Stimulated activated naive CD8-positive, alpha-beta T cell treated with anti-CD3 and anti-CD28 coated beads, Interleukin-15, Interleukin-2, amounts not matched to agents 100 U/mL and 50 U/mL, for 24 hours (primary cell): ENCODE results near the gene PLCB1.

Source experiments
- ATAC-seq: fragments of 150-1000 bp; cut with Tn5 transposase; one replicate; pipeline ENCODE4 v1.10.0; 2021
- DNase-seq: peaks from one replicate; pipeline ENCODE4 v3.0.0; 2021

The PLCB1 gene

DNA sequence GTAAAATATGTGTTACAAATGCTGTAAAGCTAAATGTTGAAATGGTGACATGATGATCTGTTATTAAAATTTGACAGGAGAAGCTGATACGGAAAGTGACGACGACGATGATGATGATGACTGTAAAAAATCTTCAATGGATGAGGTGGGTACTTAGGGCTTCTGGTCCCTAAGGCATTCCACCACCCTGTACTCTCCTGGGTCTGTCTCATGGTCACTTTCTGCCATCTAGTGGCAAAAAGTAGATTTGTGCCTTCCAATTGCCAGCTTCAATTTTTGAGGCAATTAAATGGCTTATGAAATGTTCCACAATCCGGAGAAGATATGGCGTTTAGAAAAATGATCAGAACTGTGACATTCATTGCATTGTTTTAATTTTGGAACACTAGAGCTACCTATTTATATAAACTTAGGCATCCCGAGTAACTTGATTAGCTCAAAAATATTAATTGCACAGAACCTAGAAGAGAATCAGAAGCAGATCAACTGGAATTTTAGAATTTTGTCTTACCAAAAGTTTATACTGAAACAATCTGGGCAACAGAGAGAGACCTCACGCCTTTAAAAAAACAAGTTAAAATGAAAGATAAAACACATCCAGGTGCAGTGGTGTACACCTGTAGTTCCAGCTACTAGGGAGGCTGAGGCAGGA, 590.3 kb downstream of the PLCB1 start:
- ATAC-seq = peak; percentile 55
- peak; percentile 24 for DNase-seq

DNA sequence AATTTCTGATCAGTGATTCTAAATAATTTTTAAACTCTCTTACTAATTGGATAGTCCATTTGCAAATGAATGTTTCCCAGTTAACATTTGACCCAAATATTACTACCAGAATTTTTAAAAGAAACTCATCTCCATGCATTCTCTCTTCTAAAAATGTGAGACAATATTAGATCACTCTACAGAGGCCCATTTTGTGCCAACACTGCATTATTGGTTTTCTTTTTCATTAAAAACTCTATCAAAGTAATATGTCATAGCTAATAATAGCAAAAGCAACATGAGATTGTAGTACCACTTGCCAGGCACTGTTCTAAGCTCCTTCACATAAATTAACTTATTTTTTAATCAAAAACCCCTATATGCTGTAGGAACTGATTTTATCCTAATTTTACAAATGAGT, 591.2 kb downstream of the PLCB1 start:
- no peak for ATAC-seq
- DNase-seq = no peak

DNA sequence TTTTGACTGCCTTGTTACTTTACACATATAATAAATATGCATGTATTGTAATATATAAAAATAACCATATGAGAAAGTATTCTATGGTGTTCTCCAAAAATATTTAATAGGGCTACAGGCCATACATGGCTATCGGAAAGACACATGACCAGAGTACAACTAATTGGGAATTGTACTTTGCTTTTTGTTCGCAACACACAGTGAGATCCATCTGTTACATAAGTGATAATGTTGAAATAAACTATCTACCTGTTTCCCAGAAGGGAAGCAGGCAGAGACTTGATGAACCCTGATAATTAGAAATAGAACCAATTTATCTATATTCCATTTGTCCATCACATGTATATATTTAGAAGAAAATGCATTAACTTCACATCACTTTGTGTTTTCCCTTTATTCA, 592.8 kb downstream of the PLCB1 start:
- DNase-seq (no peak), ATAC-seq (no peak)

DNA sequence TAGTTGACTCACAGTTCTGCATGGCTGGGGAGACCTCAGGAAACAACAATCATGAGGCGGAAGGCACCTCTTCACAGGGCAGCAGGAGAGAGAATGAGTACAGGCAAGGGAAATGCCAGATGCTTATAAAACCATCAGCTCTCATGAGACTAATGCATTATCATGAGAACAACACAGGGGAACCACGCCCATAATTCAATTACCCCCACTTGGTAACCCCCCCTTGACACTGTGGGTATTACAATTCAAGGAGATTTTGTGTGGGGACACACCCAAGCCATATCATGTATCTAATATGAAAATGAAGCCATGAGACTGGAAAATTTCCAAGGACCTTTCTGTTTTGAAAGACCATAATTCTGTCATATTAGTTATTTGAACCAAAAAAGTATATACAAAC, 594.4 kb downstream of the PLCB1 start:
- DNase-seq (no peak), ATAC-seq (no peak)

DNA sequence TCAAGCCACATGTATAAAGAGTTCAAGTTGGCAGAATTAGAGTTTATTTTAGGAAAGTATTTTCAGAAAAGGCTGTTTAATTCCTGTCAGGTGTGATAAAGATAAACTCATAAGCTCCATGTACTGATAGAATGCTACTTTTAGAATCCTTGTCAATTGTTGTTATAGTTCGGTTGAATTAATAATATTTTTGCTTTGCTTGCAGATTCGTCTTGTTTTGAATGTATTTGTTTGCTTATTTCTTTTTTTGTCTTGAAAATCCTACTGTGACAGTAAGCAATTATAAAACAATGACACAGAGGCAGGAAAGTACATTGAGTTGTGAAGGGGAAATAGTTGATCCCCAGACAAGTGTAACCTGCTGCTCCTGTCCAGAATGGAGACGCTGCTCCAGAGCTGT, 602.9 kb downstream of the PLCB1 start:
- DNase-seq (no peak), ATAC-seq (no peak)

DNA sequence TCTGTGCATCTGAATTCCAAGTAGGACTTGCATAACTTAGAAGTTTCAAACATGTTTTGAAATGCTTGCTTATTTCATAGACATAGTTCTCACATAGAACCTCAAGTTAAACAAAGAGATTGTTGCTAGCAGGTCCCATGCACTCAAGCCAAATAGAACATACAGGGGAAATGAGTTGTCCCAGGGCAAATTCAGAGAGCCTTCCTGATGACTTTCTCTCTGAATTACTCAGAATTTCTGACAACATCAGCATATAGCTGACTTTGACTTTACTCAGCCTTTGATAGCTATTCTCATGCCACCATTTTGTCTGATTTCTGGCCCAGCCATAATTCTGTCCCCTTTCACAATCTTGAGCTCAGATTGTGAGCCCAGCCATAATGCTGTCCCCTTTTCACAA, 603.6 kb downstream of the PLCB1 start:
- DNase-seq (no peak), ATAC-seq (no peak)

DNA sequence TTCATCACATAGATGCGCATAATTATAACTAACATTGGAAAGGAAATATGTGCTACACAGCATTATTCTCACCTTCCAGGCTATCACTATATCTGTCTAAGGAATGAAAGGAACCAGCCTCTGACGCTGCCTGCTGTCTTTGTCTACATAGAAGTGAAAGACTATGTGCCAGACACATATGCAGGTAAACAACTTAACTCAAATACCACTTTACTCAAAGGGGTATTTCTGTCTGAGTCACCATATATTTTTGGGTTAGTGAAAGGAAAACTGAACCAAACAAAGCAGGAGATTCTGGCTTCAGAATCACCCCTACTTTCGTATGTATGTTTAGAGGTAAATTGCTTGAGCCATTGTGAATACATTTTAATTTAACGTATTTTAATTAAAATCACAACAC, 608.2 kb downstream of the PLCB1 start:
- DNase-seq (no peak), ATAC-seq (peak; percentile 46)

DNA sequence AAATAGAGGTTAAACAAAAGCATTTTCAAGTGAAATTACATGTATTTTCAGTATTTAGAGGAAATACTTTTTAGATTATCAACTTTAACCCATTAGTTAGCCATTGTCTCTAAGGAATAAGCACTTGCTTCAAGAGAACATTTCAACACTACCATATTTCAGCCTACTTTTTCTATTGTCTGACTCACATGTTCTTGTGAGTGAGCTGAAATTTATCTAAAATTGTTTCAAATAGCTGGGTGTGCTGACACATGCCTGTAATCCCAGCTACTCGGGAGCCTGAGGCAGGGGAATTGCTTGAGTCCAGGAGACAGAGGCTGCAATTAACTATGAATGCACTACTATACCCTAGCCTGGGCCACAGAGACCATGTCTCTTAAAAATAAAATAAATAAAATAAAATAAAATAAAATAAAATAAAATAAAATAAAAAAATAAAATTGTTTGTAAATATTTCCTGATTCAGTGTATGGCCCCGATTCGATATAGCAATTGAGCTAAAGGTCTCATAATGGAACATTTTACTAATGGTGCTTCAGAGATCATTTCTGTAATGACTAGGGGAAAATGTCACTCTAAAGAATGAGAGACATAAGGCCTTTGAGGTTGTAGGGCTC, 612.3 kb downstream of the PLCB1 start:
- DNase-seq (no peak), ATAC-seq (no peak)

DNA sequence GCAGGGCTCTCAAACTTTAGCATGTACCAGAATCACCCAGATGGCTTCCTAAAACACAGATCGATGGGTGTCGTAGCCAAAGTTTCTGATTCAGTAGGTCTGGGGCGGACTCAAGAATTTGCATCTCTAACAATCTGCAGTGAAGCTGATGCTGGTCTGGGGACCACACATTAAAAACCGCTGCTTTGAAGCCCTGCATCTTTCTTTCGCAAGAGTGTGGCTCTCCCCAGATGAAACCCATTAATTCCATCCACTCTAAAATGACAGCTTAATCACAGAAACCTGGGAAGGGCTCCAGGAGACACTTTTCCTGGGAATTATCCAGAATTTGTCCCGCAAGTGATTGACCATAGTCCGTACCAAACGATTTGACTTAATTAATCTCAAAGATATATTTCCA, 617.0 kb downstream of the PLCB1 start:
- ATAC-seq (no peak), DNase-seq (no peak)

DNA sequence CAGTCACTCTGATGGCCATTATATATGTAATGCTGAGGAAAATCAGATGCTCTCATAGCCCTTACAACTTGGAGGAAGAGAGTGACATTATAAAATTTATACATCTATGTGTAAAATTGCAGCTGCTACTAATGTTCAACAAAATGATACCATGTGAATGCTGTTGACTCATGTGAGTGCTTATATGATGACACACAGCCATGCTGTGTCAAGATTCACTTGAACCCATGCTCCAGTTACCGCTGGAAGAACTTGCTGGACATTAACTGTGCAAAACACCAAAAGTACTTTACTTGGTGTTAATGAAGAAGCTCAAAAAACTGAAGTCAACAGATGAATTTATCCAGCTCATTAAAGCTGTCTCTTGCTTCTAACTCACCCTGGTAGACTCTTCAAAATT, 617.9 kb downstream of the PLCB1 start:
- ATAC-seq (no peak), DNase-seq (no peak)

DNA sequence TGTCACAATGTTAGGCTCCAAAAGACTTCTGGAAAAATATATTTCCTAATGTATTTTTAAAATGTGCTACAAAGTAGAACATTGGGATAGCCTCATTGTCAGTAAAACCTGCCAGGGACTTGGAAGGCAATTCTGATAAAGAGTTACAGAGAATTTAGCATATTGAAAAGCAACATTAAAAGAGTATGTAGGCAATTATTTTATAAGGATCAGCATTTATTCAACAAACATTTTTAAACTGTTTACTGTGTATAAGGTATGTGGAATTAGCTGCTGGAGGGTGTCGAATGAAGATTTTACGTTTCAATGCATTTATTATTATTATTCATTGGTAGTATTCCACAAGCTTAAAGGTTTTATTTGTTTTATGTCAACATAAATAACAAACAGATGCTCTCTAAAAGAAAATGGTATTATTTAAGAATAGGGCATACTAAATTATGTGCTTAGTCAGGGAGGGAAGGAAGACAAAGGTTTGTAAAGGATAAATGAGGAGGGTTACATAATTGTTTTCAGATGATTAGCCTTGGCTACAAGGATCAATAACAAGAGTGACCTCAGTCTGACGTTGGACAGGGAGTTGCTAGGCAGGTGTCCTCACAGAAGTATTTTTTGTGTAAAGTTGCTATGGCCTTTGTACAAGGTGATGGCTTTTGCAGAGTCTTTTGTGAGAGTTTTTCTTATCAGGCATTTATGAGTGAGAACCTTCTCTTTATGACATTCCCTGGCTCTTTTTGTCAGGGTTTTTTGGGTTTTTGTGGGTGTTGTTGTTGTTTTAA, 623.5 kb downstream of the PLCB1 start:
- no peak for DNase-seq
- ATAC-seq = no peak

DNA sequence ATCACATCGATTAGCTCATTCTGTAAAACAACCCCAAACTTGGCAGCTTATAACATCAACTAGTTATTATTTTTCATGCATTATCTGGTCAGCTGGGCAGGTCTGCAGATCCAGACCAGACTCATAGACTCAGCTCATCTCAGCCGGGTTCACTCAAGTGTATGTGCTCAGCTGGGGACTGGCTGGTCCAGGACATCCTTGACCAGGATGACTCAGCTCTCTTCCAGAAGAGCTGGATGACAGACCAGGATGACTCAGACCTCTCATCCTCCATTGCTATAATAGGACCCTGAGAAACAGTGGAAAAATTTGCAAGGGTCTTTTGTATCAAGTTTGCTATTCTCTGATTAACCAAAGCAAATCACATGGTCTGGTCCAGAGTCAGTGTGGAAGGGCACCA, 624.3 kb downstream of the PLCB1 start:
- DNase-seq = no peak
- no peak for ATAC-seq

DNA sequence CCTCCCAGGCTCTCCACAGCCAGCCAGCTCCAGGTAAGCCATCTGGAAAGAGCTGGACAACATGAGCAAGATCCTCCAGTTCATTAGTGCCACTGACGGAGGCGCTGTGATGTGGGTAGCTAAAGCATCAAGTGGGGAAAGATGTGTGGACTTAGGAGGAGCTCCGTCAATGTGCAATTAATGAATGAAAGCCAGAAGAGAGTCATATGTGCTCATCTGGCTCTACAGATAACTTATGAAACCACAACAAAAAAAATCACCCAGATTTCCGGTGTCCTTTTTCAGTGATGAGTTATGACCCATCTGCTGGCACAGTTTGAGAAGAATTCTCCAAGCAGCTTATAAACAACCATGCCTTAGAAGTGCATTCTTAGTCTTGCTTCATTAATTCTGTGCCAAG, 625.1 kb downstream of the PLCB1 start:
- DNase-seq = no peak
- no peak for ATAC-seq

DNA sequence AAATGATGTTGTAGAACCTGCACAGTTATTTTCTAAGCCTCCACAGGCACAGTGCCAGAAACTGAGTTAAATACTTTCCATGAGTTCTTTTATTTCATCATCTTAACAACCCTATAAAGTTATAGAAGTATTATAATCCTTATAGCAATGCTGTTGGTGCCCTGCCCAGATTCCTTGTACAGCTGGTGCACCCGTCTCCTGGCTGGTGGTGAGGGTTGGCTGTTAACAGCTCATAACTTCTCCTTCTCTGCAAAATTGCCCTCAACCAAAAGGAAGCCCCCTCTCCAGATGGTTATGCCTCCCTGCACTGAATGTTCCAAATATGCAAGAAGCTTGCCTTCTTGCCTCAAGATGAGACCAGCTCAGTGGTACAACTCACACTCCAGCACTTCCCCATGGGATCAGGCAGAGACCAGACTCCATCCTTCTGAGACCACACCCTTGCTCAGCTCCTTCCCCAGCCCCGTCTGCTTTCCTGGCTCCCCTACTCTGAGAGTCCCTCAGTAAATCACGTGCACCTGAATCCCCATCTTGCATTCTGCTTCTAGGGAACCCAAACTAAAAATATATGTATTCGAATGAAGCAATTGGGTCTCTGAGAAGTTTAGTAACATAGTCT, 632.4 kb downstream of the PLCB1 start:
- ATAC-seq (no peak), DNase-seq (no peak)

DNA sequence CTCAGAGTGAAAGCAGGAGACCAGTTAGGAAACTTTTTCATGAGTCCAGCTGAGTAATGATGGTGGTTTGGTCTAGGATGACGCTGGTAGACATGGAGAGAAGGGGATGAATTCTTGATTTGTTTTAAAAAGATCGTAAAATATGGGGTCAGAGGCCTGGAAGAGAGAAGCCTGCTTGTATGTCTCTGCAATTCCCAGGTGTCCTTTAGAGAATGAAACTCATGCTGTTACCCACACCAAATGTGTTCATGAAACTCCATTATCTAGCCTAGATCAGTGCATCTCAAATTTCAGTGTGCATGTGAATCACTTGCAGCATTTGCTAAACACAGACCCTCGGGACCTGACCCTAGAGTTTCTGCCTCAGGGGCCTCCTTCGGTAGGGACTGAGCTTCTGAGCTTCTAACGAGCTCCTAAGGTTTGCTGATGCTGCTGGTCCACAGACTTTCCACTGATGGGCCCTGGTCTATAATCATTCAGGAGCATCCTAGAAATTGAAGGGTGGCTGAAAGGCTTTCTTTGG, 634.9 kb downstream of the PLCB1 start:
- ATAC-seq (no peak), DNase-seq (no peak)

DNA sequence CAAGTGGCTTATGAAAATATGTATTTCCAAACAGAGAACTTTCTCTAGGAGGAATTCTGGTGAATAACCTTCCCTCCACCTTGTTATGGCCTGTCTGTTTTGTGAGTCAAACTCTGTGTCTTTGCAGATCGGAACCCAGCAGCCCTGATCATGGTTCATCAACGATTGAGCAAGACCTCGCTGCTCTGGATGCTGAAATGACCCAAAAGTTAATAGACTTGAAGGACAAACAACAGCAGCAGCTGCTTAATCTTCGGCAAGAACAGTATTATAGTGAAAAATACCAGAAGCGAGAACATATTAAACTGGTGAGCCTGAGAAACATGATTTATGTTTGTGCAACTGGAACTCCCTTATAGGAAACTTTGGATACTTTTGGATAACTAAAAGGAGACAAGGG, 642.3 kb downstream of the PLCB1 start:
- ATAC-seq = no peak

DNA sequence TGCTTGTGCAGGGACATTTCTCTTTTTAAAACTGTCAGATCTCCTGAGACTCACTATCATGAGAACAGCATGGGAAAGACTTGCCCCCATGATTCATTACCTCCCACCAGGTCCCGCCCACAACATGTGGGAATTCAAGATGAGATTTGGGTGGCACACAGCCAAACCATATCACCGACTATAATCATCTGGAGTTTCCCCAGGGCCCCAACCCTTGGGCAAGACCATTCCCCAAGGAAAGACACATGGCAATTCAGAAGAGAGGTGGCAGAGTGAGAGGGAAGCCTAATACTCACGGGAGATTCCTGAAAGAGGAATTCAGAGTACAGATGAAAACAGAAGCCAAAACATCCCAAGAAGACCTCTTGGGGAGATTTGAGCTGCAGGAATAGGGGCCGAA, 645.8 kb downstream of the PLCB1 start:
- DNase-seq (no peak), ATAC-seq (no peak)

More for the DNA sequence above, 642.3 kb downstream of the PLCB1 start:
- DNase-seq = no peak

DNA sequence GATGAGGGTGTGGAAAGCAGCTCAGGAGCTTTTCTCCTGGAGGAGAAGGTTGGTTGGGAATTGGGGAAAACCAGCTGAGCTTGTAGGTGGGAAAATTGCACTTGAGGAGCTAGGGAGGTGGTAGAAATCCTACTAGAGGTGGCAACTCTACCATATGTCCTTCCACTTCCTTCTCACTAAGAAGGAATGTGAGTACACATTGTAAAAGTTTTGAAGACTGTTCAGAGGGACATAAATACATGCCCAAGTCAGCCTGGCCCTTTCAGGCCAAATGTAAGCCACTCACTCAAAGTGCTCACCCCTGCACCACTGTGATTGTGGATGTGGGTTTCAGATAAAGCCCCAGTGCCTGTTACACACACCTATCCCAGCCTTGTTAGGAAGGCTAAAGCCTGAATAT, 646.3 kb downstream of the PLCB1 start:
- no peak for DNase-seq
- ATAC-seq = no peak

DNA sequence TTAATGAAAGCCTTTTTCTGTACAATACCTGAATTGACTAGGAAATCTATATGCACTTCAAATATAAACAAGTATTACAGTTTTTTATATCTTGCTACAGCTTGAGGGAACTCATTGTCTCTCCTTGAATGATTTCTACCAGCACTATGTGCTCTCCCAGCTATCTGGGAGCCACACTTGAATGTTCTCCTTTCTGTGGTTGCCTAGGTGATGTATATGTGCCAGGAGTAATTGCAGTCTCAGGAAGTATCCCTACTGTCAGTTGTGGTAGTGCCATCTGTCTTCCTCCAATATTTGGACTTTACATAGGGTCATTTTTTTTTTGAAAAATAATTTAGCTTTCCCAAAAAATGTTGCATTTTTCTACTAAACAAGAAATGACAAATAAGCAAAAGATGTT, 648.8 kb downstream of the PLCB1 start:
- DNase-seq (no peak), ATAC-seq (no peak)

DNA sequence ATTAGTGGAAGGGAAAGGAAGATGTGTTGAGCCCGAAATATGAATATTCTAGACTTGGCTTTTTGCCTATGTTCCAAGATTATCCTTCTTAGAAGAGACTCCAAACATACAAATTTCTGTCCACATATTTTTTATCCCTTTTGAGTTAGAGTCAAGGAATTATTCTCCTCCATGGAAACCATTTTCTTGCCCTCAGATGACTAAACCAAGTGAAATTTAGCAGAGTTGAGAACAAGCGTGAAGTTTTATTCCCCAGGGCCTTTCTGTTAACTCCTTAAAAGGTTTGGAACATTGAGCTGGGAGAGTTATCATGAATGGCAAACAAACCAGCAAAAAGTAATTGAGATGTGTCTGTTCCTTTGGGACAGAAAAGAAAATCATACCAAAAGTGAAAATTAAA, 650.7 kb downstream of the PLCB1 start:
- ATAC-seq = no peak
- DNase-seq = no peak

DNA sequence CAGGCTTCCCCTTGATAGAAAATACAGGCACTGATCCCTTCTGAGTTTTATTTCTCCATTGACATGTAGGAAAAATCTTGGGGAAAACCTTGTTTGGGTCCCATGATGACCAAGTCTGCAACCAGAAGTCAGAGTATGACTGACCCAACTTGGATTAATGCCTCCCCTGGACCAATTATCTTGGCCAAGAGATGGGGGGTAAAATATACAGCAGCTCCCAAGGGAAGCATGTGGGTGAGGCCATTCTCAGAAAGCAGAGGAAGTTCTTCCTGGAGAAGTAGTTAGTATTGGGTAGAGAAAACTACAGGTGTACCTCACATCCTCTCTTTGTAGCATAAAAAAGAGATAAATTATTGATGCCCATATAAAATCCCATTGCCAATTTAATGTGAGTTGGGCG, 651.7 kb downstream of the PLCB1 start:
- ATAC-seq (no peak), DNase-seq (no peak)

DNA sequence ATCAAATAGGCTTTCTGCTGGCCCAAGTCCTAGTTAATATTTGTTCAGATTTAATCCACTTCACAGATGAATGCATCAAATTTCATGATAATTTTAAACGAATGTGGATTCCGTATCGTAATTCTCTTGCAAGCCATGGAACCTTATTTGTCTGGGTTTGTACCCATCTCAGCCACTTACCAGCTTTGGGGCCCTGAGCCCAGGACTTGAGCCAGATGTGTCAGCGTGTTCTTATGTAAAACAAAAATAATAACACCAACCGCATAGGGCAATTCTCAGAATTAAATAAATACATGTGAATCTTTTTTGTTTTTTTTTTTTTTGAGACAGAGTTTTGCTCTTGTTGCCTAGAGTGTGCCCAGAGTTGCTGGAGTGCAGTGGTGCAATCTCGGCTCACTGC, 654.3 kb downstream of the PLCB1 start:
- no peak for DNase-seq

DNA sequence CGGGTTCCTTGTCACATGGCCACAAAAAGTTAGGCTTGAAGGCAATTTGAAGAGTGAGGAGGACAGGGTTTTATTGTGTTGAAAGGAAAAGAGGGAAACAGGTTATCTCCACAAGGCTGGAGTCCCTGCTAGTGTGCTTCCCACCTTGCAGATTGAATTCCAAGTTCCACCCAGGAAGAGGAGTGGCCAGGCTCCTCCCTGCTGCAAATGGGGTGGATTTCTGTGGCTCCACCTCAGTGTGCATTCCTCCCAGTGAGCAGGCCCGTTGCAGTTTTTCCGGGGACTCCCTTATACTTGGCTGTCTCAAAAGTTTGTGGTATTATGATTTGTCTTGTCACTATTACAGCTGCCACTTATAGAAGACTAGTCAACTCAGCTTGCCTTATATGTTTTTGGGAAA, 655.0 kb downstream of the PLCB1 start:
- ATAC-seq (no peak), DNase-seq (no peak)

More for the DNA sequence above, 654.3 kb downstream of the PLCB1 start:
- ATAC-seq = no peak
